Measurements from ENCODE around the gene EEIG1.
A peak's percentile ranks its signal among the peaks of the same experiment; 100 is the strongest.

Gene EEIG1

DNA sequence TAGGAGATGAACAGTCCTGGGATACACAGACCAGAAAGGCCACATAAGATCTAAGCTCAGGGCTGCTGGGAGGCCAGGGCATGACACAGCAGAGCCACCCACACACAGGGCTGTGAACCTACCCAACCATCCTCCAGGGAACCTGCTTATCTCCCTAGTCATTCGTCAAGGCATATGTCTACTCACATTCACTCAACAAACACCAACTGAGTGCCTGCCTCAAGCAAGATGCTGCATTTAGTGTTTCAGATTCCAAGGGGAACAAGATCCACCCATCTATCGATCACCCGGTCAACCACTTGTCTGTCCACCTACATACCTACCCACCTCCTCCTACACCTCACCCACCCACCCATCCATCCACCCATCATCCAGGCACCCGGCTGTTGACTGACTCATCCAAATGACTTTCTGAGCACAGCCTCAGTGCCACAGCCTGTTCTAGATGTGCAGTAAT is 45.0 kb downstream of the EEIG1 start:
- Mint-ChIP-seq H3K4me1 (peaks cover 72% of the 10 kb centered on the region), H3K27me3 (no peaks in the 10 kb centered on the region), H3K27ac (peak overlapping the region; percentile 4 to 63), H3K9me3 (no peaks in the 10 kb centered on the region), H3K4me3 (peak overlapping the region; percentile 89 to 93)
- ATAC-seq (no peak), DNase-seq (no peak)

GRCh38 chr9:127934986-127935385 is 45.8 kb downstream of the EEIG1 start:
- H3K27me3 Mint-ChIP-seq: no peaks in the 10 kb centered on the region
- H3K27ac Mint-ChIP-seq: peak overlapping the region in 1 of 2 donors; percentile 97
- ATAC-seq (no peak), DNase-seq (no peak)
- peaks cover 77% of the 10 kb centered on the region for H3K4me1 Mint-ChIP-seq
- peak overlapping the region; percentile 28 to 93 for H3K4me3 Mint-ChIP-seq
- H3K9me3 Mint-ChIP-seq: no peaks in the 10 kb centered on the region

DNA sequence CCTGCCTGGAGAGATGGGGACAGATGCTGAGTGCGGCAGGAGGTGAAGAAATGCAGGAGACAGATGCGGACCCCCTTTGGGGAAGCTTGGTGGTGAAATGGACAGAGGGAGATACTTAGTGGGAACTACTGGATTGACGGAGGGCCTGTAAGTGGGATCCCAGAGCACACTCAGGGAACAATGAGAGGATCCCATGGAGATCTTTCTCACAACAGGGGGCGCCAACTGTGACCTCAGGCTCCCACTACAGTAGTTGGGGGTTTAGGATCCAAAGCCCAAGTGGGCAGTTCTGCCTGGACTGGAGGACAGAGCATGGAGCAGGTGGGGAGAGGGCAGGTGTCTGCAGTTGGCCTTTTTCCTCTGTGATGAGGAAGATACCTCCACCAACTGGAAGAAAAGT is 46.5 kb downstream of the EEIG1 start:
- Mint-ChIP-seq H3K27me3 (peaks cover 6% of the 10 kb centered on the region), H3K27ac (peak overlapping the region; percentile 38 to 97), H3K9me3 (no peaks in the 10 kb centered on the region), H3K4me3 (peak overlapping the region in 1 of 2 donors; percentile 62), H3K4me1 (peaks cover 85% of the 10 kb centered on the region)
- ATAC-seq (no peak), DNase-seq (no peak)

DNA sequence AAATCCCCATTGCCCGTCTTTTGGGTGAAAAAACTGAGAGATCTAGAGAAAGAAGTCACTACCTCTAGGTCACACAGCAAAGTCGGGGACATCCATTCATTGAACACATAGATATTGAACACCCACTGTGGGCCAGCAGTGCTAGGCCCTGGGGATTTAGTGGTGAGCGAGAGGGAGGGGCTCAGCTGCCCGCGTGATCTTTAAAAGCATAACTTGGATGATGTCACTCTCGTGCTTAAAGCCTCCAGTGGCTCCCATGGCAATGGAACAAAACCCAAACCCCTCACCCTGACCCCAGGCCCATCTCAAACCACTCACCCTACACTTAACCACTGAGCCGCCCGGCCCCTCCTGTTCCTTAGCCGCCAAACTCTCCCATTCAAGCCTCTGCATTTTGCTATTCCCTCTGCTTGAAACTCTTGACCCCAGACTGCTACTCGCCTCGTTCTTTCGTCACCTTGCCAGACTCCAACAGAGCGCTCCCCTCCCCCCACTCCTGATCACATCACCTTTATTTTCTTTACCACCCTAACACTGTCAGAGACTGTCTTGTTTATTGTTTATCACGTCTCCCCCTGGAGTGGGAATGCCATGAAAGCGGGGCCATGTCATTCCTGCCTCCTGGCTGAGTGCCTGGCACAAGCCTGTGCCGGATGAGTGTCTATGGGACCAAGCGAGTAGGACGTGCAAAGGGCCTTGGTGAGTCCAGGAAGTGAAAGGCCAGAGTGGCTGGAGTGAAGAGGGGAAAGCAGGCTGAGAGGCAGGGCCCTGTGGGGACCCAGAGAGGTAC is 49.5 kb downstream of the EEIG1 start:
- Mint-ChIP-seq H3K27ac (peak overlapping the region in 1 of 2 donors; percentile 71), H3K9me3 (no peaks in the 10 kb centered on the region), H3K4me1 (peaks cover 86% of the 10 kb centered on the region), H3K4me3 (peak overlapping the region; percentile 71 to 79), H3K27me3 (peaks cover 20% of the 10 kb centered on the region)
- DNase-seq: no peak
- ATAC-seq: peak; percentile 27

Measured in stimulated activated naive CD8-positive, alpha-beta T cell treated with anti-CD3 and anti-CD28 coated beads, Interleukin-15, amount 100 ng/mL, for 72 hours (primary cell).